Measurements from ENCODE around the gene IPO11.
"Not testable (repeated sequence)": the region's sequence is repeated elsewhere in the genome, so short reads cannot be mapped to it uniquely, and the experiment has no call there.

Gene IPO11

DNA sequence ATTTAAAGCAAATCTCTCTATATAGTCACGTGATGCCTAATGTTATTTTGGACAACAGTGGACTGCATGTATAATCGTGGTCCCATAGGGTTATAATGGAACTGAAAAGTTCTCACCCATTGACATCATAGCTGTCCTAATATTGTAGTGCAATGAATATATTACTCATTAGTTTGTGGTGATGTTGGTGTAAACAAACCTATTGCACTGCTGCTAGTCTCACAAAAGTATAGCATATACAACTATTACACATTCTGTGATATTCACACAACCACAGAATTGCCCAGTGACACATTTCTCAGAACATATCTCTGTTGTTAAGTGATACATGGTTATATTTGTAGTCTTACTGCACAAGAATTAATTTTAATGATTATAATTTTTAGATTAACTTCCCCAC is 37.7 kb downstream of the IPO11 start:
- DNase-seq (ENCODE audit: low spot score) = no peak

DNA sequence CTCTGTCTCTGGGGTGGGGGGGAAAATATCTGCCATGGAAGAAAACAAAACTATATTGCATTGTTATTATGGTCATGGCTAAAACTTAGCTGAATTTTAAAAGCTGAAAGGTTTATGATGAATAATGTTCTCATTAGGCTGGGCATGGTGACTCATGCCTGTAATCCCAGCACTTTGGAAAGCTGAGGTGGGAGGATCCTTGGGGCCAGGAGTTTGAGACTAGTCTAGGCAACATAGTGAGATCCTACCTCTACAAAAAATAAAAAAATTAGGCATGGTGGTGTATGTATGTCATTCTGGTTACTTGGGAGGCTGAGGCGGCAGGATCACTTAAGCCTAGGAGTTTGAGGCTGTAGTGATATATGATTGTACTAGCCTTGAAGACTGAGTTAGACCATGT is 44.5 kb downstream of the IPO11 start:
- peak; percentile 33 for DNase-seq (ENCODE audit: low spot score)

DNA sequence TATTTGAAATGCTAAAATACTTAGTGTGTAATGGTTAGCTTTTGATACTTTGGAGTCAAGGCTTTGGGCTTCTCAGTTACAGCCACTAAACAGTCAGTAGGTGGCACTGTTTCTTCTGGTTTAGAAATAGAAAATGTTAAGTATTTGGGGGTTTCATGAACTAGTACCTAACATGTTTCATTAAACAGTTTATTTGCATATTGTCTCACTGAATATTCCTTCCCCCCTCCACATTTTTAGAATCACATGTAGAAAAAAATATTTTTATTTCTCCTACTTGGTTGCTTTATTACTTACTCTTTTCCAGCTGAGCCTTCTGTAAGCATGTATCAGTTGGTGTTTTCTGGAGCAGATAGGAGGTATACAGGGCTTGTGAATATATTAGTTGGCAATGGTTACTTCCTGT is 48.0 kb downstream of the IPO11 start:
- peak; percentile 44 for DNase-seq (ENCODE audit: low spot score)

DNA sequence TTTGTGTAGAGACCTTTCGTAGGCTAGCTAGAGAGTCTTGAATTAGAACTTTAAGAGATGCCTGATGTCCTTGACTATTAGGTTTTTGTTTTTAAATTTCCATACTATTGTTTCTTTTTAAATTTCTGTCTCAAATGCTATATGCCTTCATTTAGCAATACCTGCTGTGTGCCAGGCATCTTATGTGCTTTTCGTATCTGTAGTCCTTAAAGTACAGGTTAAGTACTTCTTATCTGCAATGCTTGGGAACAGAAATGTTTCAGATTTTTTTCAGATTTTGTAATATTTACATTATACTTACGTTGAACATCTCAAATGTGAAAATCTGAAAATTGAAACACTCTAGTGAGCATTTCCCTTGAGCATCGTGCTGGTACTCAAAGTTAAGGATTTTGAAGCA is 49.0 kb downstream of the IPO11 start:
- no peak for DNase-seq (ENCODE audit: low spot score)

DNA sequence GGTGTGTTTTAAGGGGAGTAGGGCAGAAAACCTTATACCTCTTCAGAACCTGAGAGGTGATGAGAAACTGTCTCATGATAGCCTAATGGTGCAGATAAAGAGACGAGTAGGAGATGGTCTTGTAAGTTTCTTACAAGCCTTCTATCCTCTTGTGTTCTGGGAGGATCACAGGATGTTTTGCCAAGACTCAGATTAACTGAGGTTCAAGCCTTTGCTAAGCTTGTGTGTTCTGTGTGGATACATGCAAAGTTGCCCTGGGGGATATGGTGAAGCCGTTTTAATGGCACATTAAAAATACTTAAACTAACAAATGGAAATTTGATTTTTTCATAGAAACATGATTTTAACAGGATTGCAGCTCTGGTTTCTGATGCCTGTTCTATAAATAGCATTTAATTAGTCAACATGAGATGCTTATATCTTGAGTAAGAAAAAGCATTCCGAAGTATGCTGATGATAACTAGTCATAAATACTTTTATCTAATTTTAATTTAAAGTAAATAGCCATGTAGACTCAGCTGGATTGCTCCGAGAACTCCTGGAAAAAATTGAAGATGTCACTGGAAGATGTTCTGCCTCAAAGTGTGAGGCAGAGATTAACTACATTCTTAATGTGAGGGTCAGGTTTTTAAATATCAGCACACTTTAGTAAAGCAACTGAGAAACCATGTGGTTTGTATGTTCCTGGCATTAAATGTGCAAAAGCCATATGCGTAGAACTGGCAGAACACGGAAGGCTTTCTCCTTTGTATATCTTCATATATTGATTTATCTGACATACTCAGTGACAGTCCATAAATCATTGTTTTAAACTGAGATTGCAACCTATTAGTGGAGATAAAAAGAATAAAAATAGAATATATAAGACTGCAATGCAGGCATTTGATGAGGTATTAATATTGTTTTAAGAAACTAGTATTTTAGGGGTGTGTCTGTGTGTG is 53.7 kb downstream of the IPO11 start:
- peak; percentile 11 for DNase-seq (ENCODE audit: low spot score)

DNA sequence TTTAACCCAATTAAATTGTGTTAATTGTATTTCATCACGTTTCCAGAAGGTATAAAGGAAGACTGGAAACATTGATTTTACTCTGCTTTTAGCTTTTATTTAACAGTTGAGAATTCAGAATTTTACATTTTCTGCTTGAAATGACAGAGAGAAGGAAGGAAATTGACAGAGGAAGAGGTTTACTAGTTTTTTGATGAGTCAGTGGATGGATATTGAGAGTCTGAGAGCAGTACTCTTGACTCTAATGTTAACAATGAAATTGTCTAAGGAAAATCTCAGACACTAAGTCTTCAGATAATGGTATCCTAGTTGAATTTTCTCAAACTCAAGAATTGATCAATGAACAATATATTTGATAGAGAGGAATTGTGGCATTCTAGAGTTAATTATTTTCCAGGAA is 60.6 kb downstream of the IPO11 start:
- peak; percentile 8 for DNase-seq (ENCODE audit: low spot score)

DNA sequence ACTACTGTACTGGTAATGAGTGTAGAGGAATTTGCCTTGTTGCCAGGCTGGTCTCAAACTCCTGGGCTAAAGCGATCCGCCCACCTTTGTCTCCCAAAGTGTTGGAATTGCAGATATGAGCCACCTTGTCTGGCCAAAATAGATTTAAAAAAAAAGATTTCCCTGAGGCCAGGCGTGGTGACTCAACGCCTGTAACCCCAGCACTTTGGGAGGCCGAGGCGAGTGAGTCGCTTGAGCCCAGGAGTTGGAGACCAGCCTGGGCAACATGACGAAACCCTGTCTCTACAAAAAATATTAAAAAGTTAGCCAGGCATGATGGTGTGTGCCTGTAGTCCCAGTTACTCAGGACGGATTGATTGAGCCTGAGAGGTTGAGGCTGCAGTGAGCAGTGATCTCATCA is 62.5 kb downstream of the IPO11 start:
- peak; percentile 17 for DNase-seq (ENCODE audit: low spot score)

DNA sequence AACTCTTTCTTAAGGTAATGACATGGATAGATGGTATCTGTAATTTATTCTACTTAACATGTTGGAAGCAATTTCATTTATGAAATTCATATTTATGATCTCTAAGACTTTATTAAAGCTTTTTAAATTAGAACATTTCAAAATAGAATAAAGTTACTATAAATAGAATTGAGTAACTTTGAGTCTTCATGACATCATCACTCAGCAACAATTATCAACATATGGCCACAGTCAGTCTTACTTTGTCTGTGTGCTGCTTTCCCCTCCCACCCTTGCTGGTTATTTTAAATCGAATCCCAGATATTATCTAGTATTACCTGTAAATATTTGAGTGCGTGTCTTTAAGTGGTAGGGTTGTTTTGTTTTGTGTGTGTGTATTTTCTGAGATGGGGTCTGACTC is 65.2 kb downstream of the IPO11 start:
- DNase-seq (ENCODE audit: low spot score) = peak; percentile 18

DNA sequence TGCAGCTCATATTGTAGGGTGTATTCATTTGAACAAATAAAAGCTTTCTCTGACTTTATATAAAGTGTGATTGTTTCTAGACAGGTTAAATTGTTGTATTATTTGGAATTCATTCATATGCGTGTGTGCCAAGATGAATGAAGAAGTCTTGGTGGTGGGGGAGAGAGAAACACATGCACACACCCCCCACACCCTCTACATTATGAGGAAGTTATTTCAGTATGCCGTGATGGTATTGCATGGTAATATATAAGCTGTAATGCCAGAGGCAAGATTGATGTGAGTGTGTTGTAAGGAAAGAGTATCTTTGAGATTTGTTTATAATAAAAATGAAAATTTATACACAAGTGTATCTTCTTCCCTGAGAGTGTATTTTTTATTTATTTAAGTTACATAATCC is 71.0 kb downstream of the IPO11 start:
- no peak for DNase-seq (ENCODE audit: low spot score)

DNA sequence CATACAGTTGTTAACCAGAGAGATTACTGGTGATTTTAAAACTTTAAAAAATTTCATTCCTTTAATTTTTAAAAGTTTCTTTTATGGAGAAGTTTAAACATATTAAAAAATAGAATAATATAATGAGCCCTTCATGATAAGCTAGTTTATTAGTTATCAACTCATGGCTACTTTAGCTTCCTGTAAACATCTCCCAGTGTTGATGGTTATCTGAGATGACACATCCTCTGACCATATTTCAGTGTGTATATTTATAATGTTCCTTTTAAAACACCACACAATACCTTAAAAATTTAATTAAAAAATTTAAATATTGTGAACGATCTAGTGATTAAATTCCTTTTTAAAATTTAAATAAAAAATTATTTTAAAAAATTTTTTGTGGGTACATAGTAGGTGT is 74.1 kb downstream of the IPO11 start:
- DNase-seq (ENCODE audit: low spot score) = no peak

DNA sequence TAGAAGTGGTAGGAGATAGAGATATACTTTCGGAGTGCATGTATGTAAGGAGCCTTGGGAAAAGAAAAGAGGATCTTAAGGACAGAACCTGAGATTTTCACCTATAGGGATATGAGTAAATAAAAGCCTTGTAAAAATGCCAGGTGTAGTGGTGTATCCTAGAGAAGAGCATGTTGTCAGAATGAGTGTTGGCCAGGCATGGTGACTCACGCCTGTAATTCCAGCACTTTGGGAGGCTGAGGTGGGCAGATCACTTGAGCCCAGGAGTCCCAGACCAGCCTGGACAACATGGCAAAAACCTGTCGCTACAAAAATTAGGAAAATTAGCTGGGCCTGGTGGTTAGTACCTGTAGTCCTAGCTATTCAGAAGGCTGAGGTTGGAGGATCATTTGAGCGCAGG is 76.0 kb downstream of the IPO11 start:
- DNase-seq (ENCODE audit: low spot score) = no peak

DNA sequence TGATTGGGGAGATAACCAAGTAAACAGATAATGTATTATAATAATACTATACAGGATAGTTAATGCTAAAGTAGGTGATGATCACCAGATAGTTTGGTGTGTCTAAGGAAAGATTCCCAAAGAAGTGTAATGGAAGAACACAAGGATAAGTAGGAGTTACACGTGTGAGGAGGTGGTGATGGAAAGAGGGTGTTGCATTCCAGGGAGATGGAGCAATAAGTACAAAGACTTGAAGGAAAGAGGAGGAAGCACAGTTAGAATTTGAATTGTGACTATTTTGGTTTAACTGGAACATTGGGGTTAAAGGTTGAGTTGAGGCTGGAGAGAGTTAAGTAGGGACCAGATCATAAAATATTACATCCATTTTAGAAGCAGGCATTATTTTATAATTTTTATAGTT is 76.9 kb downstream of the IPO11 start:
- peak; percentile 6 for DNase-seq (ENCODE audit: low spot score)

DNA sequence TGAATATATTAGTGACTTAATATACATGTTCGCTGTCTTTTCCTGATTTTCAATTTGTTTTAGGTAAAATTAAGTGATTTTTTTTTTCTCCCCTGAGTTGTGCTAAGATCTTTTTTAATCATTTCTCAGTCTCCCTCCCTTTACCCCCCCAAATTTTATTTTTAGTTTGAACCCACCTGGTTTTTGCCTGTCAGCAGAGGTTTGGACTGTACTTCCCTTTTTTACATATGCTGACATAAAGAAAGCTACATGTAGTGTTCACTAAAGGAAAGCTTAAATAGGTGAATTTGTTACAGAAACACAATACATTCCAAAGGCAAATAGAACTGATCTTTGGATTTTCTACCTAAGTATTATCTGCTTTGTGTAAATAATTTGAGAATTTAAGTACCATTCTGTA is 82.2 kb downstream of the IPO11 start:
- no peak for DNase-seq (ENCODE audit: low spot score)

DNA sequence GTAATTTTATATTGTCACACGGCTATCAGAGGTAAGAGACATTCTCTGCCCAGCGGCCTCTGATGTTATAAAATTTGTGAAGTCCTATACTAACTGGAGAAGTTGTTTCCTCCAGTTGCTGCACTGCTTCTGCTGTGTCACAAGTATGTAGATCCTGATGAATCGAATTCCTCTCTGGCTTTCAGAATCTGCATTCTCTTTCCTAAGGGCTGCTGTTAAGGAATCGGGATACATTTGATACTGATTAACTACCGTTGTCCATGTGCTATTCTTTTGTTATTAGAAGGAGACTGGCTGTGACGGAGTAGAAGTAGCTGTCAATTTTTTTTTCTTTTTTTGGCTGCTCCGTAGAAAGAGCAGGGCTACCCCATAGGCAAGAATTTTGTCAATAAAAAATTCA is 84.3 kb downstream of the IPO11 start:
- no peak for DNase-seq (ENCODE audit: low spot score)

DNA sequence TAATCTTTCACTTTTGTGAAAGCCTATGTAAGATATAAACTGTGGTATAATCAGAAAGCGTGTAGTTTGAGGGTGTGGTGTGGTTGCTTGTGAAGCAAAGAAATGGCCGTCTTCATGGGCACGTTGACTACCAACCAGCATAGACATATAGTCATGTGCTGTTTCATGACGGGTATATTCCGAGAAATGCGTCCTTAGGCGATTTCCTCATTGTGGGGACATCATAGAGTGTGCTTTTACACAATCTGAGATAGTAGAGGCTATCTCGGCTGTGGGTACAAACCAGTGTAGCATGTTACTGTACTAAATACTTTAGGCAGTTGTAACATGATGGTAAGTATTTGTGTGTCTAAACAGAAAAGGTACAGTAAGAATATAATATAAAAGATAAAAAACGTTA is 86.4 kb downstream of the IPO11 start:
- DNase-seq (ENCODE audit: low spot score) = no peak

DNA sequence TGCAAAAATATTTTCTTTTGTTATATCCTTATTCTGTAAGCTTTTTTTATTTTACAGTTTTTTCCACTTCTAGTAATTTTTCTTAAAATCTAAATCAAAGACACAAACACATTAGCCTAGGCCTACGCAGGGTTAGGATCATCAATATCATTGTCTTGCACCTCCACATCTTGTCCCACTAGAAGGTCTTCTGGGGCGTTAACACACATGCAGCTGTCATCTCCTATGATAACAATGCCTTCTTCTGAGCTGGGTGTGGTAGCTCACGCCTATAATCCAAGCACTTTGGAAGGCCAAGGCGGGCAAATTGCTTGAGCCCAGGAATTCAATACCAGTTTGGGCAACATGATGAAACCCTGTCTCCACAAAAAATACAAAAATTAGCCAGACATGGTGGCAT is 87.2 kb downstream of the IPO11 start:
- no peak for DNase-seq (ENCODE audit: low spot score)

DNA sequence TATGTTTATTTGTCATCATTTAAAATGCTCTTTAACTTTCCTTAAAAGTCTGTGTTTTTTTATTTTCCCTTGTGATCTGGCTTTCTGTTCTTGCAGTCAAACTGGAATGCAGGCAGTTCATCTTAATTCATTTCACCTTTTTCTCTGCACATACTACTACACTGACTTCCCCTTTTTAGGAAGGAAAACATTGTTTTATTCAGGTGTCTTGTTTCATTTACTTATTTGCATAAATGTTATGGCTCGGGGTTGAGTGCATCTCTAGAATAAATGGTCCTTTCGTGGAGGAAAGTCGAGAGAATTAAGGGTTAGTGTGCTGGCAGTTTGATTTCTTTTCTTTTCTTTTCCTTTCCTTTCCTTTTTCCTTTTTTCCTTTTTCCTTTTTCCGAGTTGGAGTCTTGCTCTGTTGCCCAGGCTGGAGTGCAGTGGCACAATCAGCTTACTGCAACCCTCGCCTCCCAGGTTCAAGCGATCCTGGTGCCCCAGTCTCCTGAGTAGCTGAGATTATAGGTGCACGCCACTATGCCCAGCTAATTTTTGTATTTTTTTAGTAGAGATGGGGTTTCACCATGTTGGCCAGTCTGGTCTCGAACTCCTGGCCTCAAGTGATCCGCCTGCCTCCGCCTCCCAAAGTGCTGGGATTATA is 90.0 kb downstream of the IPO11 start:
- no peak for DNase-seq (ENCODE audit: low spot score)

DNA sequence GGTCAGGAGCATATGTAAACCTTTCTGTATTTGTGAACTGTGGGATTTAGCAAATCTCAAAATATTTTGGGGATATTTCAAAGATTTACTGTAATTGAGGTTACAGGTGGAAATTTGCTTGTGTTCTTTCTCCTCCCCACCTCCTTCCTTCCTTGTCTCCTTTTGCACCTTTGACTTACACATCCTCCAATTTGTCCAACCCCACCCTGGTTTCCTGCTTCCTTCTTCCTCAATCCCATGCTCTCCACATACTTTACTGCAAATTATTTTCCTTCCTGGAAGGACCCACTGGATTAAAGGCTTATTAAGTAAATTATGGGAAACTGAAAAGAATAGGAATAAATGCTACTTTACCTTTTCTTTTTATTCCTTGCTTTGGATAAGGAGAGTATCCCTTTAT is 91.6 kb downstream of the IPO11 start:
- no peak for DNase-seq (ENCODE audit: low spot score)

DNA sequence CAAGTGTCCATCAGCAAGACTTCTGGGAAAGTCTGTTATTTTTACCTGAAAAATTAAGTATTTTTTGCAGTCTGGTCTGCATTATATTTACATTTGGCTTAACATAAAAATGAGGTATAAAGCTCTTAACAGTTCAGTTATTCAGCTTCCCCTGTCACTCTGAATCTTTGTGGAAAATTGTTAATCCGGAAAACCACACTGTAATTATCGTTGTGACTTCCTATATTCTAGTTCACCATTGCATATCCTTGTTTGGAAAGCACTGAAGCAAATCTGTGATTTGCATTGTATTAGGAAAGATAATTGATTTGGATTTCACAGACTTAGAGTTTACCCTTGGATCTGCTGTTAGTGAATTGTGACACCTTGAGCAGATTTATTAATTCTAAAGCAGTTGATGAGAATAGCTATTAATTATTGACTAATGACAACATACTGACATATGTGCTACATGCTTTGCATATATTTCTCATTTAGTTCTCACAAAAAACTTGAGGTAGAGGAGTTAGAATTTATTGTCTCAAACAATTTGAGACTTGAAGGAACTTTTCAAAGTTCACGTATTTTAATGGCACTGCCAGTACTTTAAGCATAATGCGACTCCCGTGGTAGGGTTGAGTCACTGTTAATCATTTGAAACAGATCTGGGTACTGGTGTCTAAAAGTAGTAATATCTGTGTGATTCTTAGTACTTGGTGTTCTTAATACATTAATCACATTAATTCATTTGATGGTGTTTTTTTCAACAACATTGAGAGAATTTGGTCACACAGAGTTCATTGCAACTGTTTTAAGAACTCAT is 94.3 kb downstream of the IPO11 start:
- no peak for DNase-seq (ENCODE audit: low spot score)

DNA sequence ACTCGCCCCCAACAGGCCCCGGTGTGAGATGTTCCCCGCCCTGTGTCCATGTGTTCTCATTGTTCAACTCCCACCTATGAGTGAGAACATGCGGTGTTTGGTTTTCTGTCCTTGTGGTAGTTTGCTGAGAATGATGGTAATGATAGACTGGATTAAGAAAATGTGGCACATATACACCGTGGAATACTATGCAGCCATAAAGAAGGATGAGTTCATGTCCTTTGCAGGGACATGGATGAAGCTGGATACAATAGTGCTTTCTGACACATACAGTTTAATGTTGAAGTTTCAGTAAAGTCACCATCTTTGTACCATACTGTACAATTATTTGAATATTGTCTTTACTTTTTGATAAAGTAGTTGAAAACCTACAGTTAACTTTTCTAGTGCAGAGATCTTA is 96.2 kb downstream of the IPO11 start:
- DNase-seq (ENCODE audit: low spot score) = not testable (repeated sequence)

DNA sequence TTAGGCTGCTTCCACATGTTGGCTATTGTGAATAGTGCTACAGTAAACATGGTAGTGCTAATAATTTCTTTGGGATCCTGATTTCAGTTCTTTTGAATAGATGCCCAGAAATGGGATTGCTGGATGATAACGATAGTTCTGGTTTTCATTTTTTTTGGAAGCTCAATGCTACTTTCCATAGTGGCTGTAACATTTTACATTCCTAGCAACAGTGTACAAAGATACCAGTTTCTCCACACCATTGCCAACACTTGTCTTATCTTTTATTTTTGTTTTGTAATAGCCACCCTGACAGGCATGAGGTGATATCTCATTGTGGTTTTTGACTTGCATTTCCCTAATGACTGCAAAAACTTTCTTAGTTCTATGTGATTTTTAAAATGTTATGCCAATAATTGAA is 97.2 kb downstream of the IPO11 start:
- DNase-seq (ENCODE audit: low spot score) = no peak

DNA sequence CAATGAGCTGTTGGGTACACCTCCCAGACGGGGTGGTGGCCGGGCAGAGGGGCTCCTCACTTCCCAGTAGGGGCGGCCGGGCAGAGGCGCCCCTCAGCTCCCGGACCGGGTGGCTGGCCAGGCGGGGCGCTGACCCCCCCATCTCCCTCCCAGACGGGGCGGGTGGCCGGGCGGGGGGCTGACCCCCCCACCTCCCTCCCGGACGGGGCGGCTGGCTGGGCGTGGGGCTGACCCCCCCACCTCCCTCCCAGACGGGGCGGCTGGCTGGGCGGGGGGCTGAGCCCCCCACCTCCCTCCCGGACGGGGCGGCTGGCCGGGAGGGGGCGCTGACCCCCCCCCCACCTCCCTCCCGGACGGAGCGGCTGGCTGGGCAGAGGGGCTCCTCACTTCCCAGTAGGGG is 100.5 kb downstream of the IPO11 start:
- DNase-seq (ENCODE audit: low spot score) = not testable (repeated sequence)
